Measurements from ENCODE around the gene NECTIN2.

The NECTIN2 gene

DNA sequence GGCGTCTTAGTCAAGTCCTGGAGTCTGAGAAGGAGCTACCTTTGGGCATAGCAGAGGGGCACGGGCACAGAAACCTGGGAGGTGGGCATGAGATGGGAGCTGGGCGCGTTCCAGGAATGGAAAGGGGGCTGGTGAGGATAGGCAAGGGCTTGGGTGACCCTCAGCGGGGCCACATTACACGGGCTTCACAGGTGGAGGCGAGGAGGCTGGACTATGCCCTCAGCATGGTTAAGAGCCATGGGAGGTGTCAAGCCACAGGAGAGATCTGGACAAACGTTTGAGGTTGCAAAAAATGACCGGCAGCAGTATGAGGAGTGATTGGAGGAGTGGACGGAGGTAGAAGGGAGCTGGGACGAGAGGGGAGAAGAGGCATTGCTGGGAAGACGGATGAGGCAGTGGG, 21.5 kb downstream of the NECTIN2 start:
- DNase-seq = no peak
- H3K9me3 ChIP-seq = no peaks in the 10 kb centered on the region
- no peaks in the 10 kb centered on the region; the same call in 1 of the 2 replicates for H3K36me3 ChIP-seq
- H3K4me1 ChIP-seq = no peaks in the 10 kb centered on the region
- H3K4me3 ChIP-seq (ENCODE audit: low read depth, low read length) = no peak overlapping the region
- H3K27me3 ChIP-seq = no peaks in the 10 kb centered on the region
- TF ChIP-seq, protein P1, sequence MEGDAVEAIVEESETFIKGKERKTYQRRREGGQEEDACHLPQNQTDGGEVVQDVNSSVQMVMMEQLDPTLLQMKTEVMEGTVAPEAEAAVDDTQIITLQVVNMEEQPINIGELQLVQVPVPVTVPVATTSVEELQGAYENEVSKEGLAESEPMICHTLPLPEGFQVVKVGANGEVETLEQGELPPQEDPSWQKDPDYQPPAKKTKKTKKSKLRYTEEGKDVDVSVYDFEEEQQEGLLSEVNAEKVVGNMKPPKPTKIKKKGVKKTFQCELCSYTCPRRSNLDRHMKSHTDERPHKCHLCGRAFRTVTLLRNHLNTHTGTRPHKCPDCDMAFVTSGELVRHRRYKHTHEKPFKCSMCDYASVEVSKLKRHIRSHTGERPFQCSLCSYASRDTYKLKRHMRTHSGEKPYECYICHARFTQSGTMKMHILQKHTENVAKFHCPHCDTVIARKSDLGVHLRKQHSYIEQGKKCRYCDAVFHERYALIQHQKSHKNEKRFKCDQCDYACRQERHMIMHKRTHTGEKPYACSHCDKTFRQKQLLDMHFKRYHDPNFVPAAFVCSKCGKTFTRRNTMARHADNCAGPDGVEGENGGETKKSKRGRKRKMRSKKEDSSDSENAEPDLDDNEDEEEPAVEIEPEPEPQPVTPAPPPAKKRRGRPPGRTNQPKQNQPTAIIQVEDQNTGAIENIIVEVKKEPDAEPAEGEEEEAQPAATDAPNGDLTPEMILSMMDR (IDR thresholded peaks at IDR 0.05; ENCODE audit: low read depth, low read length) = no peak

DNA sequence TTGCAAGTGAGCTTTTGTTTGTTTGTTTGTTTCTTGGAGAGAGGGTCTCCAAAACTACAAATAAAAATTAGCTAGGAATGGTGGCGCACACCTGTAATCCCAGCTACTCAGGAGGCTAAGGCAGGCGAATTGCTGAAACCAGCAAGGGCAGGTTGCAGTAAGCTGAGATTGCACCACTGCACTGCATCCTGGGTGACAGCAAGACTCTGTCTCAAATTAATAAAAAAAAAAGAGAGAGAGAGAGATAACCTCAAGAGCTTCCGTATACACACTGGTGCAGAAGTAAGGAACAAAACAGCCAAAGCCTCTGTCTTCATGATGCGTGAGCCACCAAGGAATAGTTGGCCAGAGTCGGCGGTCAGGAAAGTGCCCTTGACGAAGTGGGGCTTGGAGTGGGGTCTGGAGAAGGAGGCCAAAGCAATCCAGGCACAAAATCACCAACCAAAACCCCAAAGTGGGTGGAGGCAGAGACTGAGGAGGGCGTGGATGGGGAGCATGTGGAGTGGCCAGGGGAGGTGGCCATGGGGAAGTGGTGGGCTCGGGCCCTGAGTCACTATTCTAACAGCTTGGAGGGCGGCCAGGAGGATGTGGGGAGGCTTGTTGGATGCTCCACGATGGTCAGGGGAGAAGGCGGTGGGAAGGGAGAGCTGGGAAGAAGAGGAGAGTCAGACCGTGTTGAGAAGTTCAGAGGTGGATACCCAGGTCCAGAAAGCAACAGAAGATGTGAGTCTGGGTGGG, 23.8 kb downstream of the NECTIN2 start:
- no peaks in the 10 kb centered on the region; the same call in 1 of the 2 replicates for H3K36me3 ChIP-seq

DNA sequence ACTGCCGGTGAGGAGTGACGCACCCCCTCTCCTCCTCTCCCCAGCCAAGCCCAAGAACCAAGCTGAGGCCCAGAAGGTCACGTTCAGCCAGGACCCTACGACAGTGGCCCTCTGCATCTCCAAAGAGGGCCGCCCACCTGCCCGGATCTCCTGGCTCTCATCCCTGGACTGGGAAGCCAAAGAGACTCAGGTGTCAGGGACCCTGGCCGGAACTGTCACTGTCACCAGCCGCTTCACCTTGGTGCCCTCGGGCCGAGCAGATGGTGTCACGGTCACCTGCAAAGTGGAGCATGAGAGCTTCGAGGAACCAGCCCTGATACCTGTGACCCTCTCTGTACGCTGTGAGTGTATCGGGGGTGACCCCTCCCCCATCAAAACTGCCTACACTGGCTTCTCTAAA, 25.7 kb downstream of the NECTIN2 start:
- Histone ChIP-seq H3K4me1 (no peaks in the 10 kb centered on the region), H3K9me3 (no peaks in the 10 kb centered on the region), H3K4me3 (ENCODE audit: low read depth, low read length) (no peak overlapping the region), H3K27me3 (no peaks in the 10 kb centered on the region), H3K36me3 (no peaks in the 10 kb centered on the region)
- TF ChIP-seq, protein P1 (IDR thresholded peaks at IDR 0.05; ENCODE audit: low read depth, low read length) = no peak
- DNase-seq = no peak

More for the DNA sequence above, 23.8 kb downstream of the NECTIN2 start:
- Histone ChIP-seq H3K4me1 (no peaks in the 10 kb centered on the region), H3K27me3 (no peaks in the 10 kb centered on the region), H3K9me3 (no peaks in the 10 kb centered on the region), H3K4me3 (ENCODE audit: low read depth, low read length) (no peak overlapping the region)
- no peak for DNase-seq
- TF ChIP-seq, protein P1 (IDR thresholded peaks at IDR 0.05; ENCODE audit: low read depth, low read length) = no peak

DNA sequence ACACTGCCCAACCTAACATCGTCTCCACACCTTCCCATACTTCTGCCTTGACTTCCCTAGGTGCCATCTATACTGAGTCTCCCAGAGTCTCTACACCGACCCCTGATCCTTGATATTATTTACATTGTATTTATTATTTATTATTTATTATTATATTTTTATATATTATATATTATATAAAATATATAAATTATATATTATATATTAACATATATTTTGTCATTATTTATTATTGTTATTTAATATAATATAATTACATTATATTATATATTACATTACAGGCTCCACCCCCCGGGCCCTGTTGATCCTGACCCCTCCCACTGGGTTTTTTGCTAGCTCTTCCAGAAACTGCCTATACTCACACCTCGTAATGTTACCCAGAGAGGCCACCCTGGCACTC, 26.6 kb downstream of the NECTIN2 start:
- H3K9me3 ChIP-seq = no peaks in the 10 kb centered on the region
- H3K36me3 ChIP-seq = no peaks in the 10 kb centered on the region
- no peaks in the 10 kb centered on the region for H3K27me3 ChIP-seq
- no peak overlapping the region for H3K4me3 ChIP-seq (ENCODE audit: low read depth, low read length)
- TF ChIP-seq, protein P1 (IDR thresholded peaks at IDR 0.05; ENCODE audit: low read depth, low read length) = no peak
- no peak for DNase-seq
- H3K4me1 ChIP-seq = 0 out of 2 replicates have a peak, but pooled peaks cover 4% of the 10 kb centered on the region

DNA sequence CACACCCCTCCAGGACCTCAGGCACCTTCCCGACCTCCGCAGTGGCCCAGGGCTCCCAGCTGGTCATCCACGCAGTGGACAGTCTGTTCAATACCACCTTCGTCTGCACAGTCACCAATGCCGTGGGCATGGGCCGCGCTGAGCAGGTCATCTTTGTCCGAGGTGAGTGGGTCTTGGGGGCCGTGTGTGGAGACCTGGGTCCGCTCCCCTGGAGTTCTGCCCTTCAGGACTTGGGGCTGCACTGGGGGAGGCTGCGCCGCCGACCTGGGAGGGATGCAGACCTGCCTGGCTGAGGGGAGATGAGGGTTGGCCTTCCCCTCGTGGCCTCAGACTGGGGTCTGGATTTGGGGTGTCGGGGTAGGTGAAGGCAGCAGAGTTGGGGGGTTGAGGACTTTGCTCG, 28.2 kb downstream of the NECTIN2 start:
- Histone ChIP-seq H3K4me3 (ENCODE audit: low read depth, low read length) (no peak overlapping the region), H3K9me3 (no peaks in the 10 kb centered on the region), H3K27me3 (no peaks in the 10 kb centered on the region), H3K36me3 (no peaks in the 10 kb centered on the region), H3K4me1 (0 out of 2 replicates have a peak, but pooled peaks cover 4% of the 10 kb centered on the region)
- TF ChIP-seq, protein P1 (IDR thresholded peaks at IDR 0.05; ENCODE audit: low read depth, low read length) = no peak
- no peak for DNase-seq

Data from BE2C (cell line).